EL (cell line): Measurements from ENCODE around the gene ZNF469.

Experiments
- DNase-seq: peaks from one replicate; pipeline ENCODE4 v3.0.0-alpha.2; 2016

ZNF469 gene

DNA sequence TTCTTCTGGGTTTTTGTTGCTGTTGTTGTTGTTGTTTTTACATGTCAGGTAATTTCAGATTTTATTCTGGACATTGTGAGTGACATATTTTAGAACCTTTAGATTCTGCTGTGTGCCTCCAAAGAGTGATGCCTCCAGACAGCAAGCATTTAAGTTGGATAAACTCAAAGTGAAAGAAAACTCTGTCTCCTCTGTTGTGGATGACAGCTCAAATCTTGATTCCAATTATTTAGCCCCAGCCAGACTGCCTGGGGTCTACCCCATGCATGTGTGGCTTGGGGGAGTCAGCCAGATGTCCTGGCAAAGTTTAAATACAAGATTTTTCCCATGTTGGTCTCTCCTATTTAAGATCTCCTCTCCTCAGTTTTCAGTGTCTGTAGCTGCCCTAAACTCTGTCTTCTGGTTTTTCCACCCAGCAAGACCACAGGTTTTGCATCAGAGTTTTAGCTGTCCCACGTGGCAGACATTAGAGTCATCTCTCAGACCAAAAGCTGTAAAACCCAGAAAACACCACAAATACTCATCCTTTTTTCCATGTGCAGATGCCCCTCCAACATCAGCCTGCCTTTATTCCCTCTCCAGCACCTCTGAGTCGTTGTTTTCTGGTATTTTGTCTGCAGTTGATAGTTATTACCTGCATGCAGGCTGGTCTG is 19.4 kb upstream of the ZNF469 start:
- DNase-seq: no peak

DNA sequence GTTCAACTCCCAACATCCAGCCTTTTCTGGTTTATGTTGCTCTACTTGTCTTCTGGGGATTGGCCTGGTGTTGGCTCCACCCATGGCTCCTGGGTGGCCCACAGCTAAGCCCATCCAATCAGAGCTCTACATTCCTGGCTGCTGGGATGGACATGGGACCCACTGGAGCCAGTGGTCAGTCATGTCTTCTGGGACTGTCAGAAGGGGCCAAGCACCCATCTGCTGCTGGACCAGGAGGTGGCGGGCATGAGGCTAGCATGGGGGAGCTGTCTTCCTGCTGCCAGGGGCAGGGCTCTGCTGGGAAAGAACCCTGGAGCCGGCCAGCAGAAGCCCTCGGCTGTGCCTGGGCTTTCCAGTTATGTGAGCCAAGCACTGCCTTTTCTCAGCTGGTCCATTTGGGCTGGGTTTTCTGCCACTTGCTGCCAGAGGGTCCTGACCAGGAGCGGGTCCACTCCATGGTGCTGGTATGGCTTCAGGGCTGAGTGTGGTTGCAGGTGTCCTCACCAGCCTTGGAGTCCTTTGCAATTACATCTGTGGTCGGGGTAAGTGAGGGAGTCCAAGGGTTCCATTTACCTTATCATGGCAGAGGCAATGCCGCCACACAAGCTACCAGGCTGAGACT is 17.4 kb upstream of the ZNF469 start:
- DNase-seq: no peak

DNA sequence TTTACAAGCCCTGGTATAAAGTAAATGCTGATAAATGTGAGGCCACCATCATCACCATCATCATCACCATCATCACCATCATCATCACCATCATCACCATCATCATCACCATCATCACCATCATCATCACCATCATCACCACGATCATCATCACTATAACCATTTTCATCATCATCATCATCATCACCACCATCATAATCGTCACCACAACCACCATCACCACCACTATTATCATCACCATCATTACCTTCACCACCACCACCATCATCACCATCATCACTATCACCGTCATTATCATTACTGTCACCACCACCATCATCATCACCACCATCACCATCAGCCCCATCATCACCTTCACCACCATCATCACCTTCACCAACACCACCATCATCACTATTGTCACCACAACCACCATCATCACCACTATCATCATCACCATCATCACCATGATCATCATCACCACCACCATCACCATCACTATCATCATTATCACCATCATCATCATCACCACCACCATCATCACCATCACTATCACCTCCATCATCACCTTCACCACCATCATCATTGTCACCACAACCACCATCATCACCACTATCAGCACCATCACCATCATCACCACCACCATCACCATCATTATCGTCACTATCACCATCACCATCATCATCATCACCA is 16.6 kb upstream of the ZNF469 start:
- no peak for DNase-seq

DNA sequence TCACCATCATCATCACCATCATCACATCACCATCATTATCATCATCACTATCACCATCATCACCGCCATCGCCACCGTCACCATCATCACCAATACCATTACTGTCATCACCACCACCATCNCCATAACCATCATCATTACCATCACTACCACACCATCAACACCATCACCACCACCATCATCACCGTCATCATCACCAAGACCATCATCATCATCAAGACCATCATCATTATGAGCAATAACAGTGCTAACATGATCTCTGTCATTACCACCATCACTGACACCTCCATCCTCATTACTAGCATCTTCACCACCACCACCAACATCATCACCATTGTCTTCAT is 16.1 kb upstream of the ZNF469 start:
- no peak for DNase-seq

DNA sequence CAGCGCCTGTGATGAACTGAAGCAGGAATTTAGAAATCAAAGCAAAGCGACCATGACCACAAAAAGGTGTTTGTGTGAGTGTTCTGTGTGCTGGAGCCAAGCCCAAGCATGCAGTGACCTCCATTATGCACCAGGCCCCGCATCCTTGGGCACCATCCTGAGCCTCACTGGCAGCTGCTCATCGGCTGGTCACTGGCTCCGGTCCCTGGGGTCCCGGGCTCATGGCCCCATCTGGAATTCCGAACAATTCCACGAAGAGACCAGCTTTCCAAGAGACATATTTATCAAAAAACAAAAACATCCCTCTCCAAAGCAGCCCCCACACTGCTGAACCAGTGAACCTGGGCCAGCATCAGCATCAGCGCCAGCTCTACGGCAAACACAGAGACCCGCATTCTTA is 15.2 kb upstream of the ZNF469 start:
- DNase-seq: no peak

DNA sequence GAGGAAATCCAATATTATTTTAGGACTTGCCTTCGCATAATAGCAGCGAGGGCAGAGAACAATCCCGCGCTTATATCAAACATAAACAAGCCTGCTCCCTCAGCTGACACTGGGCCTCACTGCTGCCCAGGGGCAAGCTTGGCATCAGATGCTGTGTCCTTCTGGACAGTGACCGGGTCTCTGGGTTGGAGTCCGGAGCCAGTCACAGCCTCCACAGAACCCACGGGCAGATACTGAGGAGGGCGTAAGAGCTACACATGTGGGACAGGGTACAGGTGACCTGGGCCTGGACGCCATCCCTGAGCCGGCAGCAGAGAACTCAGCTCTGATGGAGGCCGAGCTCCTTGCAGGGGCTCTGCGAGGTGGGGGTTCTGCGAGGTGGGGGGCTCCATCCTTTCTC is 14.7 kb upstream of the ZNF469 start:
- DNase-seq: no peak

DNA sequence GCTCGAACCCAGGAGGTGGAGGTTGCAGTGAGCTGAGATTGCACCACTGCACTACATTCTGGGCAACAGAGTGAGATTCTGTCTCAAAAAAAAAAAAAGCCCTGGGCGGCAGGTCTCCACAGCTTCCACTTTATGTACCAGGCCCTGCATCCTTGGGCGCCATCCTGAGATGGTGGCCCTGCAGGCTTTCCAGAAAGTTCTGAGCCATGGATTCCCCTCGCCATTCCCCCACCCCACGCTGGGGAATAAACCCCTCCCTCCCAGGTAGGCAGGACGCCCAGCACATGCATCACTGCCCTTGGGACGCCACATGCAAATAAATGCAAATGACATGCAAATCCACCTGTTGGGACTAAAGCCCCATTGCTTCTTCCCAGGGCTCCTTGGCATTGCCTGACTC is 13.8 kb upstream of the ZNF469 start:
- DNase-seq: no peak

DNA sequence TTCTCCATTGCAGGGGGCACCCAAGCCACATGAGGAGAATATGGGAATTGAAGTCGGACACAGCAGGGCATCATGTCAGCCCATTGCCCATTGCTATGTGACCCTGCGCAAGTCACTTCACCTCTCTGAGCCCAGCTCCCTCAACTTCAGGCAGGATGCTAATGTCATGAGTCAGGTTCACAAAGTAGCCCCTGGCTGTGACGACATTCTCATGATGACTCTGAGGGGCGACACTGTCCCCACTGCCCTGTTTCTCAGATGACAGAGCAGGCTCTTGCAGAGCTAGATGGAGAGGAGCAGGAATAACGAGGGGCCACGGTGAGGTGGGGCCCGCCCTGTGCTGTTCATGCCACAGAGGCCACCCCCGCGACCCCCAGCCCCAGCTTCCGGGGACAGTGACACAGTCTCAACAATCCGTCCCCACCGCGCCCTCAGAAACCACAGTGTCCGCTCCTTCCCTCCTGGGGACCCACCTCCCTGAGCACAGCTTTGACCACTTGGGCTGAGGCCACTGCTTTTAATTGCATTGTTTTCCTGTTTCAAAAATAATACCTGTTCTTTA is 13.2 kb upstream of the ZNF469 start:
- DNase-seq: no peak

DNA sequence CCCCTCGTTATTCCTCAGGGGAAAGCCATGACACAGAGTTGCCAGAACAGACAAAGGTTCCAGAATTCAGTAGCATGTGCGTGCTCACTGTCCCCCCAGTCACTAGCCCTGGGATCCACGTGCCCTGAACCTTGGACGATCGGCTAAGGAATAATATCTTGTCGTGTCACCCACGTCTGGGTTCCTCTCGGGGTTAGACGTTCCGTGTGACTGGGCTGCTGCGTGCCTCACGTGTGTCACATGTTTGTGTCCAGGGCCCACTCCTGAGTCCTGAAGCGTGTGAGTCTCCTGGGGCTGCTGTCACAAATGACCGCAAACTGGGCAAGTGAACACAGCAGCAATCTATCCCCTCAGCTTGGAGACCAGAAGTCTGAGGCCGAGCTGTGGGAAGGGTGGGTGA is 12.4 kb upstream of the ZNF469 start:
- DNase-seq: no peak

DNA sequence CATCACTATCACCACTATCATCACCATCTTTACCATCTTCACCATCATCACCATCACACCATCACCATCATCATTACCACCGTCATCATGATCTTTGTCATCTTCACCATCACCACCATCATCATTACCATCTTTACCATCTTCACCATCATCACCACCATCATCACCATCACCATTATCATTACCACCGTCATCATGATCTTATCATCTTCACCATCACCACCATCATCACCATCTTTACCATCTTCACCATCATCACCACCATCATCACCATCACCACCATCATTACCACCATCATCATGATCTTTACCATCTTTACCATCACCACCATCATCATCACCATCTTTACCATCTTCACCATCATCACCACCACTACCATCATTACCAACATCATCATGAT is 10.2 kb upstream of the ZNF469 start:
- DNase-seq: no peak

DNA sequence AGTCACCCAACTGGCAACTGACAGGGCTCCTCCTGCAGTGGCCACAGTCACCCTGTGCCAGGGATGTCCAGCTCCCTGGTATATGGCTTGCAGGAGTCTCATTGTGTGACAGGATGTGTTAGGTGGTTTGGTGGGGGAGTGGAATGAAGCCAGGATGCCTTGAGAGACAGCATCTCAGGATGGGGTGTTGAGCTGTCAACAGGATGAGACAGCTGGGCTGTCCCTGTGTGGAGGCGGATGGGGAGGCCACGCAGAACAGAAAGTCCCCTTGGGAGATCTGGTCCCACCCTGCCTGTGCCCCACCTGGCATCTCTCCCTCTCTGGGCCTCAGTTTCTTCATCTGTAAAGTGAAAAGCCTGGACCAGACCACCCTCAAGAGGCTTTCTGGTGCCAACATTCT is 9.5 kb upstream of the ZNF469 start:
- DNase-seq: no peak

DNA sequence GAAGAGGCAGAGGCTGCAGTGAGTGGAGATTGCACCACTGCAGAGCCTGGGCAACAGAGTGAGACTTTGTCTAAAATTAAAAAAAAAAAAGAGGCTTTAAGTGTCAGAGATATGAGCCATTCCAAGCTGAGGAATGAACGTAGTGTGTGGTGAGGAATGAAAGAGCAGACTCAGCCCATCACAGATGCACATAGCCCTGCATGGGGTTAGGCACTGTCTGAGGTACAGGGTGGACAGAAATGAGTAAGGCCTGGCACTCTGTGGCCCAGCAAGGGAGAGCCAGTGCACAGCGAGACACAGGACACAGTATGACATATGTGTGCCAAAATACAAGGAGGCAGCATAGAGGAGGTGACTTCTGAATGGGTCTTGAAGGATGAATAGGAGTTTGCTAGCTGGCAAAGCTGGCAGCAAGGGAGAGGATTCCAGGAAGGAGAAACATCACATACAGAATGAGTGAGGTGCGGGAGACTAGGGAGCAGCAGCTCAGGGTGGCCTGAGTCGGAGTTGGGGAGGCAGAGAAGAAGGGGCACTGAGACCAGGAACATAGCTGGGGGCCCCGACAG is 8.7 kb upstream of the ZNF469 start:
- no peak for DNase-seq

DNA sequence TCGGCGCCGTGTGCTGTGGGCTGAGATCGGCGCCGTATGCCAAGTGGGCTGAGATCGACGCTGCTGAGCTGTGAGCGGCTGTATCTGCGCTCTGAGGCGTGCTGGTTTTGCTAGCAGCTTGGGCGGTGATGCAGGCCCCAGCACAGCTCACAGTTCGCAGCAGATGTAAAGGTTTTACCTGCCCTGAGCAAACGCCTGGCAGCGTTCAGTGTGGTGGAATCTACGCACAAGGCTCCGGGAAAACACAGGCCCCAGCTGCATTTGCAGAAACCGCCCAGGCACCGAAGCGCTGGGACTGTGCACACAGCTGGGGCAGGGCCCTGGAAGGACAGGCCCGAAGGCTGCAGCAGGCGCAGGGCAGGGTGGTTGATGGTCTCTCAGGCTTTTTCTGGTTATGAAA is 8.0 kb upstream of the ZNF469 start:
- no peak for DNase-seq

DNA sequence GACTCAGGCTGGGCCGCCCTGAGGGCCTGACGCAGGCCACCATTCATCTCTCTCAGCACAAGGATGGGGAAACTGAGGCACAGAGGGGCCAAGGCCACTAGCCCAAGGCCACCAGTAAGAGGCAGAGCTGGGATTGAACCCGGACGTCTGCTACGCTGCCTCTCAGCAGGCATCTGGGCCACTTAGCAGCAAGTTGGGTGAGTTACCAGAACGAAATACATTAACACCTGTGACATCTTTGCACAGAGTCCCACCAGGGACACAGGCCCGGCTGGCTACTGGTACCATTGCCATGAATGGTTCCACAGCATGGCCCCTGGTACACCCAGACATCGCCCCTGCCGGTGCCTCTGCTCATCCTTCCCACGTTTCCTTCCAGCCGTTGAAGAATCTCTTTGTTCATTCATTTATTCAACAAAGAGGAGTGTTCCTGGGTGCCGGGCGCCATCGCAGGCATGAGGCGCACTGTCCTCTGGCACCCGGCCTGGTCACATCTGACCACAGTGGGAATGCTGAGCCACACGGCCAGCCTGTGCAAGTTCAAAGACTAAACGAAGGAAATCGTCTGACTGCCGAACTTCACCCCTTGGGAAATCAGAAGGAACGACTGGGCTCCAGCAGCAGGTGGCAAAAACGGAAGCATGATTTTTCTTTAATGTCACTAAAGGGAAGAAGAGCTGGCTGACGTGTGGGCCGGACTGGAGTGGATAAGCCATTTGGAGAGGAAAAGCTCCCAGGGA is 7.4 kb upstream of the ZNF469 start:
- no peak for DNase-seq

DNA sequence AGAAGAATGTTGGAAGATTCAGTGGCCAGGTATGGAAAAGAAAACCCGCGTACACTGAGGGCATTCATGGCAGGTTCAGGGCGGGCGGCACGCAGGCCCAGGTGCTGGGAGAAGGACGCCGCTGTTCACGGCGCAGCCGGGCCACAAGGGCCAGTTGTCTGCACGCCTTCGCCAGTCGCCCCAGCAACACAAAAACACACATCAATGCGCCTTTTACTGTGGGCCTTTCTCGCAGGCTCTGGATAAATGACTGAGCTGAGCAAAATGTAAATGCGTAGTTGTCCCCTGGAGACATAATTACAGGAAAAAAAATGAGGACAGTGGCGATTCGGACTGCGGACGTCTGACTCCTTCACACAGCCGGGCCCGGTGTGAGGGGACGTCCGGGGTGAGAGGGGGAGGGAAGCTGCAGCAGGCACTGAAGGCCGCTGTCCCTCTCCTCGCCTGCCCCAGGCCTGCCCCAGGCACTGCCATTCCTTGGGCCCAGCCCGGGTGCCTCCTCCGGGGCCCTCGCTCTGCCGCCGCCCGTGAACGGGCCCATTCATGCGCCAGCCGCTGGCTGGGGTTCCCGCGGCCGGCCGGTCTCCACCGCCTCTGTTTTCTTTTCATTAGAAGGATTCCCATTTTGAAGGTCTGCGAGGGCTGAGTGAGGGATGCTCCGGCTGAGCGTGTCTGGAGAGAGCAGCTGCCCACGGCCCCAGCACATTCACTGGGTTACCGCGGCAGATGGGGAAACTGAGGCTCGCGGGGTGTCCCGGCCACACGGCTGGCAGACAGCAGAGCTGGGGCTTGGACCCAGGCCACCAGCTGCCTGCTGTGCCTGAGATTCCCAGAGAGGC is 6.5 kb upstream of the ZNF469 start:
- no peak for DNase-seq

DNA sequence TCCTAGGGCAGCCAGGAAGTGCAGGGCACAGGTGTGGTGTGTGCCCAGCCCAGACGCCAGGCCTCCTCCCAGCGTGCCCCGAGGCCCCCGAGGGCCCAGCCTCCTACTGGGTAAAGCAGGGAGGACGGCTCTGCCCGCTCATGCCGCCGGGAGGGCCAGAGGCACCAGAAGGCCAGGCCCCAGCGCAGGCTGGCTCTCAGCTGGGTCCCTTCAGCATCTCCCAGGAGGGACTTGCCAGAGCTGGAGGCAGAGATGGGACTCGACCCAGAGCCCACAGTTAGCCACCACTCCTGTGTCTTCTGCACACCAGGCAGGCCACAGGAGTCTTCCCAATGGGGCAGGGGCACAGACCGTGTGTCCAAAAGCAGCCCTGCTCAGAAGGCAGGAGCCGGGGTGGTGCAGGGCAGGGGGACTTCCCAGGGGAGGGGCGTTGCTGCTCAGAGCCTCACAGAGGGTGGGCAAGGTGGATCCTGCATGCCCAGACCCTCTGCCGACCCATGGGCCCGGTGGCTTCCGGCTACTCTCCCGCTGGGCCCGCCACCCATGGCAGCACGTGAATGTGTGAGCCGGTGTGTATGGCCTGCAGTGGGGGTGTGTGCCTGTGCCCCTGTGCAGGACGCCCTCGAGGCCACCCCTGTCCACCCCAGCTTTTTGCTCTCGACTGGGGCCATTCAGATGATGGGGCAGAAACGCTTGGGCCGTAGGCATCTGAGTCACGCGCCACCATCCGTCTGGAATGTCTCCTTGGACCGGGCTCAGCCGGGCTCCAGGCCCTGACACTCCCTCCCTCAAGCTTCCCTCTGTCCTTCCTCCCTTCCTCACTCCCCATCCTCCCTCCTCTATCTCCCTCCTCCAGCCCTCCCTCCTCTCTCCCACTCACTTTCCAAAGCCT is 5.7 kb upstream of the ZNF469 start:
- peak; percentile 44 for DNase-seq

DNA sequence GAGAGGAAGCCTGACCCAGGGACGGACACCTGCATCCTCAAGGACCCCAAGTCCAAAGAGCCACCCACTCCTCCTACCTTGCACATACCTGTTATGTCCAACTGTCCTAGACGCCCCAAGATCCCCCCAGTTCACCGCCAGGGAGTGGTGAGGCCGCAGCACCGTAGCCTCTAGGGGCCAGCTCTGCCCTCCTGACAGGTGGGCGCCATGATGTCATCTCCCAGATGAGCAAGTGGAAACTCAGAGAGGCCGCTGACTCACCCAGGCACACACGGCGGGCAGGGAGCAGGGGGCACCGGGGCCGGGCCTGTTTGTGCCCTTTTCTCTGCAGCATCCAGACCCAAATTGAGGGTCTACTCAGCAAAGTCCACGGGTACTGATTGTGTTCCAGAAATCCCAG is 4.8 kb upstream of the ZNF469 start:
- no peak for DNase-seq

DNA sequence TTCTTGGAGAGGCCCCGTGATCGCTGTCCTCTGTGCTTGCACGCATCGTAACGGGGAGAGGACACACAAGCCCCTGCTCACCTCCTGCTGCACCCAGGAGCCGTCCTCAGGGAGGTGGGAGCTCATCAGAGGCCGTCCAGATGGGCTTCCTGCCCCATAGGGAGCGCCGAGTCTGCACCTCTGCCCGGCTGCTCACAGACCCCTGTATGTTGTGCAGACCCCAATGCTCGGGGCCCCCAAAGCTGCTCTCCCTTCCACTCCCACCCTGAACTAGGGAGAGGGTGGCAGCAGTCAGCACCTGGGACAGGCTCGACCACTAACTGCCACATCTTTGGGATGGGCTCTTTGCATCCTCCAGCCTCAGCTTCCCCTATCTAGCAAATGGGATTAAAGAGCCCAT is 4.4 kb upstream of the ZNF469 start:
- no peak for DNase-seq

DNA sequence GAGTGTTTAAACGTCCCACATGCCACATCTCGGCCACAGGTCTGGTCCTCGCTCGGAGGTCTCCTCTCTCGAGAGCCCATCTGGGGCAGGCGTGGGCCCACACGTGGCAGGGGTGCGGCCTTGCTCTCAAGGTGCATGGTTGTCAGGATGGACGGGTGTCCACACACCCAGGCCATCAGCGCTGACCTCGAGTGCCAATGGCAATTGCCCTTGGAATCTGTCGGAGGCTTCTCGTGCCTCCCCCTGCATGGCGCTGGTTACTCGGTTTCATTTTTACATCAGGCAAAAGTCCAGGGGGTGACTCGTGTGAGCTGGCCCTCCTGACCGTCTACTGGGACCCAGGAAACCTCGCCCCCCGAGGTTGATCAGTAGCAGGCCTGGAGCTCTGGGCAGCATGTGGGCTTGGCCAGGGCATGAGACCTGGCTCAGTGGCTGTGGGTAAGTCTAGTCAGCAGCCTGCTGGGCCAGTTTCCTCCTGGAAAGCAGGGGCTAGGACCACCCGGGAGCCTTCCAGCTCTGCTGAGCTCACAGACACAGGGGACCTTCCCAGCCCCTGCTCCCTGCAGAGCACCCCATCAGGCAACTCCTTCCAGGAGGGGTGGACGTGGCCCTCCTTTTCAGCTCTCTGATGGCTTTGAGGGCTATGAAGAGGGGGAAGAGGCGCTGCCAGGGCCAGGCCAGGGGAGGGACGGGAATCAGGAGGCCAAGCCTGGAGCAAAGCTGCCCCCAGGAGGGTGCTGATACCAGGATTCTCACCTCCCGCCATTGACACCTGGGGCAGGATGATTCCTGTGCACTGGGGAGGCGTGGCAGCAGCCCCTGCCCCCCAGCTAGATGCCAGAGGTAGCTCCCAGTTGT is 3.7 kb upstream of the ZNF469 start:
- no peak for DNase-seq

DNA sequence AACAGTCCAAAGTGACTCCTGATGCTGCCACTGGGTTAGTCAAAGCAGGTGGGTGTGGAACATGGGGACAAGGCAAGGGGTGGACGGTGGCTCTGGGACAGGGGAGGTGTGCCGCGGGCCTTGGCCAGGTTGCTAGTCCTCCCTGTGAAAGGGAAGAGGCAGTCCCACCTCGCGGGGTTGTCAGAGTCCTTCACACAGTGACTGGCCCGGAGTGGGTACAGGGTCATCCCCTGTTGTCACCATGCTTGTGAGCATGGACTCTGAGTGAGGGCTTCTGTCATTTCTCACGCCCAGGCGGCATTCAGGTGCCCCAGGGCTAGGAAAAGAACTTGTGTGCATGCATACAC is 3.1 kb upstream of the ZNF469 start:
- no peak for DNase-seq

DNA sequence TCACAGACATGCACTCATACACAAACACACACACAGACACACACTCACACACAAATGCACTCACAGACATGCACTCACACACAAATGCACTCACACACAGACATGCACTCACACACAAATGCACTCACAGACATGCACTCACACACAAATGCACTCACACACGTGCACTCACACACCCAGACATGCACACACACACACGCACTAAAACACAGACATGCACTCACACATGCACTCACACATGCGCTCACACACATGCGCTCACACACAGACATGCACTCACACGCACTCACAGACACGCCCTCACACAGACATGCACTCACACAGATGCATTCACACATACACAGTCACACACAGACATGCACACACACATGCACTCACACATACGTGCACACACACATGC is 2.7 kb upstream of the ZNF469 start:
- DNase-seq: no peak
